ENCODE results near the gene CEP350.
"Not testable (repeated sequence)": the region's sequence is repeated elsewhere in the genome, so short reads cannot be mapped to it uniquely, and the experiment has no call there.

CEP350 gene

GRCh38 chr1:179939941-179940340, 14.7 kb upstream of the CEP350 start:
- no peaks in the 10 kb centered on the region for H3K4me1 ChIP-seq
- H3K4me3 ChIP-seq: no peak overlapping the region
- H4K20me1 ChIP-seq: no peaks in the 10 kb centered on the region
- no peaks in the 10 kb centered on the region for H3K9me3 ChIP-seq
- no peak overlapping the region for H3K4me2 ChIP-seq
- H3K27ac ChIP-seq: no peak overlapping the region
- no peaks in the 10 kb centered on the region for H3K27me3 ChIP-seq
- H3K9ac ChIP-seq: no peak overlapping the region
- no peaks in the 10 kb centered on the region for H3K36me3 ChIP-seq
- TF ChIP-seq Cebpa-rat (IDR thresholded peaks at IDR 0.05): no peak

- no peaks in the 10 kb centered on the region for H4K20me1 ChIP-seq
- no peaks in the 10 kb centered on the region for H3K36me3 ChIP-seq
- no peak overlapping the region for H3K4me3 ChIP-seq
- TF ChIP-seq Cebpa-rat (IDR thresholded peaks at IDR 0.05): no peak
- no peaks in the 10 kb centered on the region for H3K4me1 ChIP-seq
- no peaks in the 10 kb centered on the region for H3K9me3 ChIP-seq
- no peaks in the 10 kb centered on the region for H3K27me3 ChIP-seq
- H3K9ac ChIP-seq: no peak overlapping the region
- no peak overlapping the region for H3K4me2 ChIP-seq
- no peak overlapping the region for H3K27ac ChIP-seq
Measured at GRCh38 chr1:179941454-179941853, 13.2 kb upstream of the CEP350 start.

GRCh38 chr1:179950651-179951050, 4.0 kb upstream of the CEP350 start:
- TF ChIP-seq Cebpa-rat (IDR thresholded peaks at IDR 0.05): no peak
- H3K36me3 ChIP-seq: no peaks in the 10 kb centered on the region
- H3K27ac ChIP-seq: no peak overlapping the region
- H3K4me1 ChIP-seq: peaks cover 11% of the 10 kb centered on the region
- H4K20me1 ChIP-seq: peaks cover 10% of the 10 kb centered on the region
- H3K9me3 ChIP-seq: no peaks in the 10 kb centered on the region
- H3K4me3 ChIP-seq: no peak overlapping the region
- no peak overlapping the region for H3K9ac ChIP-seq
- H3K27me3 ChIP-seq: no peaks in the 10 kb centered on the region
- no peak overlapping the region for H3K4me2 ChIP-seq

- Histone ChIP-seq H3K9me3 (no peaks in the 10 kb centered on the region), H3K4me1 (peaks cover 17% of the 10 kb centered on the region), H3K27ac (no peak overlapping the region), H3K9ac (no peak overlapping the region), H3K27me3 (no peaks in the 10 kb centered on the region), H3K4me2 (no peak overlapping the region), H3K36me3 (no peaks in the 10 kb centered on the region), H4K20me1 (peaks cover 19% of the 10 kb centered on the region), H3K4me3 (no peak overlapping the region)
- no peak for TF ChIP-seq Cebpa-rat (IDR thresholded peaks at IDR 0.05)
Measured at GRCh38 chr1:179951383-179952144, 3.0 kb upstream of the CEP350 start.

GRCh38 chr1:179952186-179952585, 2.4 kb upstream of the CEP350 start:
- H3K27me3 ChIP-seq: no peaks in the 10 kb centered on the region
- no peaks in the 10 kb centered on the region for H3K36me3 ChIP-seq
- no peak overlapping the region for H3K27ac ChIP-seq
- no peak overlapping the region for H3K4me3 ChIP-seq
- TF ChIP-seq Cebpa-rat (IDR thresholded peaks at IDR 0.05): no peak
- H4K20me1 ChIP-seq: peaks cover 25% of the 10 kb centered on the region
- no peak overlapping the region for H3K9ac ChIP-seq
- H3K4me1 ChIP-seq: peaks cover 22% of the 10 kb centered on the region
- no peak overlapping the region for H3K4me2 ChIP-seq
- no peaks in the 10 kb centered on the region for H3K9me3 ChIP-seq

- Histone ChIP-seq H3K4me2 (peak overlapping the region; percentile 81), H4K20me1 (peaks cover 42% of the 10 kb centered on the region), H3K4me3 (peak overlapping the region; percentile 98), H3K9ac (peak overlapping the region; percentile 99), H3K36me3 (peaks cover under 1% of the 10 kb centered on the region; the same call in 1 of the 2 replicates), H3K27ac (peak overlapping the region; percentile 97), H3K27me3 (no peaks in the 10 kb centered on the region), H3K9me3 (no peaks in the 10 kb centered on the region), H3K4me1 (peaks cover 30% of the 10 kb centered on the region)
- TF ChIP-seq Cebpa-rat (IDR thresholded peaks at IDR 0.05): no peak
Measured at GRCh38 chr1:179953974-179954492, 577 bp upstream of the CEP350 start.

- peak overlapping the region; percentile 98 for H3K4me3 ChIP-seq
- TF ChIP-seq Cebpa-rat (IDR thresholded peaks at IDR 0.05): no peak
- peak overlapping the region; percentile 79 for H3K4me2 ChIP-seq
- H3K9ac ChIP-seq: peak overlapping the region; percentile 99
- peaks cover 51% of the 10 kb centered on the region for H4K20me1 ChIP-seq
- peaks cover 7% of the 10 kb centered on the region; the same call in 1 of the 2 replicates for H3K36me3 ChIP-seq
- no peaks in the 10 kb centered on the region for H3K9me3 ChIP-seq
- H3K27ac ChIP-seq: peak overlapping the region; percentile 97
- H3K4me1 ChIP-seq: peaks cover 30% of the 10 kb centered on the region
- no peaks in the 10 kb centered on the region for H3K27me3 ChIP-seq
Measured at GRCh38 chr1:179955287-179955680, 674 bp downstream of the CEP350 start.

- H3K9ac ChIP-seq: peak overlapping the region; percentile 99
- H3K27ac ChIP-seq: peak overlapping the region; percentile 97; the same call in 1 of the 2 replicates
- H3K9me3 ChIP-seq: no peaks in the 10 kb centered on the region
- peaks cover 10% of the 10 kb centered on the region for H3K36me3 ChIP-seq
- peak overlapping the region; percentile 98 for H3K4me3 ChIP-seq
- peak overlapping the region; percentile 79 for H3K4me2 ChIP-seq
- H3K4me1 ChIP-seq: peaks cover 30% of the 10 kb centered on the region
- H4K20me1 ChIP-seq: peaks cover 51% of the 10 kb centered on the region
- no peak for TF ChIP-seq Cebpa-rat (IDR thresholded peaks at IDR 0.05)
- no peaks in the 10 kb centered on the region for H3K27me3 ChIP-seq
Measured at GRCh38 chr1:179955731-179956130, 1.1 kb downstream of the CEP350 start.

- H3K36me3 ChIP-seq: peaks cover 28% of the 10 kb centered on the region
- no peak for TF ChIP-seq Cebpa-rat (IDR thresholded peaks at IDR 0.05)
- no peaks in the 10 kb centered on the region for H3K27me3 ChIP-seq
- peaks cover 24% of the 10 kb centered on the region for H3K4me1 ChIP-seq
- no peak overlapping the region for H3K4me3 ChIP-seq
- peaks cover 15% of the 10 kb centered on the region for H3K9me3 ChIP-seq
- H3K4me2 ChIP-seq: no peak overlapping the region
- peaks cover 77% of the 10 kb centered on the region for H4K20me1 ChIP-seq
- no peak overlapping the region for H3K9ac ChIP-seq
- H3K27ac ChIP-seq: no peak overlapping the region
Measured at GRCh38 chr1:179958359-179958758, 3.7 kb downstream of the CEP350 start.

- not testable (repeated sequence) for H3K9ac ChIP-seq, H3K27me3 ChIP-seq, H3K4me2 ChIP-seq, H3K27ac ChIP-seq, H3K4me3 ChIP-seq, H3K4me1 ChIP-seq
- peaks cover 34% of the 10 kb centered on the region for H3K9me3 ChIP-seq
- peaks cover 74% of the 10 kb centered on the region for H4K20me1 ChIP-seq
- H3K36me3 ChIP-seq: peaks cover 42% of the 10 kb centered on the region
Measured at GRCh38 chr1:179962168-179962567, 7.6 kb downstream of the CEP350 start.

Data from BLaER1 (cell line).